WTC11 (cell line): ENCODE results near the gene NUDT21. TPM values are rescaled to one million over a fixed set of nuclear protein-coding genes. Genes with fewer than 3 reads are reported as not detected.

ENCODE experiments used
- ATAC-seq: fragments of 200-7000 bp; cut with Tn5 transposase; 2 replicates; pipeline ENCODE4 v1.10.0; 2021; ENCODE audit warnings: mild to moderate bottlenecking, moderate library complexity
- CTCF ChIA-PET: fragments of 300-600 bp; sonication (Branson Sonifier 250); formaldehyde crosslinking; loops from one replicate; lab custom pipeline; 2021; ENCODE audit warnings: antibody characterized with exemption; lab: Charles Lee
- POLR2A ChIA-PET: fragments of 350-600 bp; sonication (Branson Sonifier 250); formaldehyde crosslinking; loops from one replicate; lab custom pipeline; 2021; ENCODE audit warnings: antibody characterized with exemption; lab: Charles Lee
- DNase-seq: peaks from one replicate; pipeline ENCODE4 v3.0.0; 2021; ENCODE audit warnings: low spot score
- H3K27ac Mint-ChIP-seq: 2 replicates; pipeline ENCODE4 v1.8.0; 2021; ENCODE audit warnings: mixed read lengths
- H3K27me3 Mint-ChIP-seq: 2 replicates; pipeline ENCODE4 v1.8.0; 2021; ENCODE audit warnings: low read depth, mild to moderate bottlenecking, moderate library complexity, mixed read lengths
- H3K36me3 Mint-ChIP-seq: 2 replicates; pipeline ENCODE4 v1.8.0; 2021; ENCODE audit warnings: mixed read lengths
- H3K4me1 Mint-ChIP-seq: 2 replicates; pipeline ENCODE4 v1.8.0; 2022; ENCODE audit warnings: mixed read lengths
- H3K4me3 Mint-ChIP-seq: 2 replicates; pipeline ENCODE4 v1.8.0; 2021; ENCODE audit warnings: mild to moderate bottlenecking, moderate library complexity, mixed read lengths
- H3K9me3 Mint-ChIP-seq: 2 replicates; pipeline ENCODE4 v1.8.0; 2021; ENCODE audit warnings: mixed read lengths
- ATF1 ChIP-seq: sonication (generic); formaldehyde crosslinking; IDR thresholded peaks from 2 replicates; pipeline ENCODE4 v1.8.1; 2023; ENCODE audit warnings: mild to moderate bottlenecking, moderate library complexity, missing genetic modification reagents
- ERG ChIP-seq: fragments of 250-450 bp; sonication (Bioruptor Pico); IDR thresholded peaks from 2 replicates; pipeline ENCODE4 v1.8.0; 2021; ENCODE audit warnings: mild to moderate bottlenecking
- ETV6 ChIP-seq: sonication (generic); formaldehyde crosslinking; IDR thresholded peaks from 2 replicates; pipeline ENCODE4 v1.8.1; 2022; ENCODE audit warnings: mild to moderate bottlenecking, missing genetic modification reagents
- FOXJ3 ChIP-seq: sonication (generic); formaldehyde crosslinking; IDR thresholded peaks from 2 replicates; pipeline ENCODE4 v1.9.0; 2021; ENCODE audit warnings: missing genetic modification reagents, mild to moderate bottlenecking, borderline replicate concordance
- FOXK1 ChIP-seq: sonication (generic); formaldehyde crosslinking; IDR thresholded peaks from 2 replicates; pipeline ENCODE4 v1.8.0; 2022; ENCODE audit warnings: mild to moderate bottlenecking, moderate library complexity, missing genetic modification reagents
- HMGA2 ChIP-seq: fragments of 250-450 bp; sonication (Bioruptor Pico); IDR thresholded peaks from 2 replicates; pipeline ENCODE4 v1.4.0; 2021; ENCODE audit warnings: mild to moderate bottlenecking, moderate library complexity
- MAX ChIP-seq: sonication (generic); formaldehyde crosslinking; IDR thresholded peaks from 2 replicates; pipeline ENCODE4 v1.8.0; 2022; ENCODE audit warnings: mild to moderate bottlenecking, missing genetic modification reagents
- MXD4 ChIP-seq: fragments of 250-450 bp; sonication (Bioruptor Pico); IDR thresholded peaks from 2 replicates; pipeline ENCODE4 v1.8.0; 2021; ENCODE audit warnings: mild to moderate bottlenecking, moderate library complexity, borderline replicate concordance
- NFE2L1 ChIP-seq: sonication (generic); formaldehyde crosslinking; IDR thresholded peaks from 2 replicates; pipeline ENCODE4 v1.8.1; 2023; ENCODE audit warnings: missing genetic modification reagents
- NFYB ChIP-seq: sonication (generic); formaldehyde crosslinking; conservative IDR thresholded peaks from 2 replicates; pipeline ENCODE4 v1.8.0; 2022; ENCODE audit warnings: low read depth, missing genetic modification reagents
- OVOL2 ChIP-seq: fragments of 250-450 bp; sonication (Bioruptor Pico); IDR thresholded peaks from 2 replicates; pipeline ENCODE4 v1.9.0; 2021; ENCODE audit warnings: mild to moderate bottlenecking, borderline replicate concordance
- RORB ChIP-seq: fragments of 250-450 bp; sonication (Bioruptor Pico); IDR thresholded peaks from 2 replicates; pipeline ENCODE4 v1.9.0; 2021; ENCODE audit warnings: mild to moderate bottlenecking
- STAT6 ChIP-seq: sonication (generic); formaldehyde crosslinking; conservative IDR thresholded peaks from 2 replicates; pipeline ENCODE4 v1.8.1; 2023; ENCODE audit warnings: mild to moderate bottlenecking, low read depth, missing genetic modification reagents, moderate library complexity
- ZBTB21 ChIP-seq: sonication (generic); formaldehyde crosslinking; IDR thresholded peaks from 2 replicates; pipeline ENCODE4 v1.8.1; 2023; ENCODE audit warnings: mild to moderate bottlenecking, missing genetic modification reagents, borderline replicate concordance
- ZNF281 ChIP-seq: sonication (generic); formaldehyde crosslinking; IDR thresholded peaks from 2 replicates; pipeline ENCODE4 v1.8.0; 2023; ENCODE audit warnings: mild to moderate bottlenecking, missing genetic modification reagents
- ZNF396 ChIP-seq: fragments of 250-450 bp; sonication (Bioruptor Pico); IDR thresholded peaks from 2 replicates; pipeline ENCODE4 v1.8.0; 2021; ENCODE audit warnings: mild to moderate bottlenecking, moderate library complexity, borderline replicate concordance
- total RNA-seq: library from RNA; stranded (reverse); gene quantifications from 3 replicates; pipeline ENCODE4 v1.2.3, GENCODE V29; 2021
- TF ChIP-seq, protein P1 (sequence below): sonication (generic); formaldehyde crosslinking; conservative IDR thresholded peaks from 2 replicates; pipeline ENCODE4 v1.8.1; 2022; ENCODE audit warnings: mild to moderate bottlenecking, missing genetic modification reagents
- TF ChIP-seq, protein P2 (sequence below): sonication (generic); formaldehyde crosslinking; IDR thresholded peaks from 2 replicates; pipeline ENCODE4 v1.8.1; 2022; ENCODE audit warnings: low read depth, mild to moderate bottlenecking, moderate library complexity, missing genetic modification reagents, borderline replicate concordance
- TF ChIP-seq, protein P3 (sequence below): sonication (generic); formaldehyde crosslinking; IDR thresholded peaks from 2 replicates; pipeline ENCODE4 v1.8.1; 2023; ENCODE audit warnings: mild to moderate bottlenecking, missing genetic modification reagents
- TF ChIP-seq, protein P4 (sequence below): sonication (generic); formaldehyde crosslinking; IDR thresholded peaks from 2 replicates; pipeline ENCODE4 v1.8.0; 2023; ENCODE audit warnings: missing genetic modification reagents, mild to moderate bottlenecking, borderline replicate concordance

The NUDT21 gene
- total RNA-seq, 1 experiment from 2014 or later, result 263 TPM

- no peak for DNase-seq
- Mint-ChIP-seq H3K4me3 (no peak overlapping the region), H3K36me3 (peaks cover 60% of the 10 kb centered on the region), H3K4me1 (no peaks in the 10 kb centered on the region)
- POLR2A ChIA-PET, result no interaction called here
- TF ChIP-seq, protein P1, sequence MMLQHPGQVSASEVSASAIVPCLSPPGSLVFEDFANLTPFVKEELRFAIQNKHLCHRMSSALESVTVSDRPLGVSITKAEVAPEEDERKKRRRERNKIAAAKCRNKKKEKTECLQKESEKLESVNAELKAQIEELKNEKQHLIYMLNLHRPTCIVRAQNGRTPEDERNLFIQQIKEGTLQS (CRISPR knock-in tag), result no peak
- TF ChIP-seq NFE2L1 (no peak), MXD4 (CRISPR knock-in tag) (no peak), ZNF281 (CRISPR knock-in tag) (no peak), ZBTB21 (CRISPR knock-in tag) (no peak), ERG (CRISPR knock-in tag) (no peak), ZNF396 (CRISPR knock-in tag) (no peak), FOXJ3 (CRISPR knock-in tag) (no peak), HMGA2 (CRISPR knock-in tag) (no peak), FOXK1 (no peak), RORB (CRISPR knock-in tag) (no peak), ATF1 (CRISPR knock-in tag) (no peak), OVOL2 (CRISPR knock-in tag) (no peak), STAT6 (CRISPR knock-in tag) (no peak), ETV6 (CRISPR knock-in tag) (no peak), NFYB (no peak), MAX (CRISPR knock-in tag) (no peak)
- TF ChIP-seq, protein P2, sequence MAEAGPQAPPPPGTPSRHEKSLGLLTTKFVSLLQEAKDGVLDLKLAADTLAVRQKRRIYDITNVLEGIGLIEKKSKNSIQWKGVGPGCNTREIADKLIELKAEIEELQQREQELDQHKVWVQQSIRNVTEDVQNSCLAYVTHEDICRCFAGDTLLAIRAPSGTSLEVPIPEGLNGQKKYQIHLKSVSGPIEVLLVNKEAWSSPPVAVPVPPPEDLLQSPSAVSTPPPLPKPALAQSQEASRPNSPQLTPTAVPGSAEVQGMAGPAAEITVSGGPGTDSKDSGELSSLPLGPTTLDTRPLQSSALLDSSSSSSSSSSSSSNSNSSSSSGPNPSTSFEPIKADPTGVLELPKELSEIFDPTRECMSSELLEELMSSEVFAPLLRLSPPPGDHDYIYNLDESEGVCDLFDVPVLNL (CRISPR knock-in tag), result no peak
- TF ChIP-seq, protein P3, sequence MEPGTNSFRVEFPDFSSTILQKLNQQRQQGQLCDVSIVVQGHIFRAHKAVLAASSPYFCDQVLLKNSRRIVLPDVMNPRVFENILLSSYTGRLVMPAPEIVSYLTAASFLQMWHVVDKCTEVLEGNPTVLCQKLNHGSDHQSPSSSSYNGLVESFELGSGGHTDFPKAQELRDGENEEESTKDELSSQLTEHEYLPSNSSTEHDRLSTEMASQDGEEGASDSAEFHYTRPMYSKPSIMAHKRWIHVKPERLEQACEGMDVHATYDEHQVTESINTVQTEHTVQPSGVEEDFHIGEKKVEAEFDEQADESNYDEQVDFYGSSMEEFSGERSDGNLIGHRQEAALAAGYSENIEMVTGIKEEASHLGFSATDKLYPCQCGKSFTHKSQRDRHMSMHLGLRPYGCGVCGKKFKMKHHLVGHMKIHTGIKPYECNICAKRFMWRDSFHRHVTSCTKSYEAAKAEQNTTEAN (CRISPR knock-in tag), result no peak
- TF ChIP-seq, protein P4, sequence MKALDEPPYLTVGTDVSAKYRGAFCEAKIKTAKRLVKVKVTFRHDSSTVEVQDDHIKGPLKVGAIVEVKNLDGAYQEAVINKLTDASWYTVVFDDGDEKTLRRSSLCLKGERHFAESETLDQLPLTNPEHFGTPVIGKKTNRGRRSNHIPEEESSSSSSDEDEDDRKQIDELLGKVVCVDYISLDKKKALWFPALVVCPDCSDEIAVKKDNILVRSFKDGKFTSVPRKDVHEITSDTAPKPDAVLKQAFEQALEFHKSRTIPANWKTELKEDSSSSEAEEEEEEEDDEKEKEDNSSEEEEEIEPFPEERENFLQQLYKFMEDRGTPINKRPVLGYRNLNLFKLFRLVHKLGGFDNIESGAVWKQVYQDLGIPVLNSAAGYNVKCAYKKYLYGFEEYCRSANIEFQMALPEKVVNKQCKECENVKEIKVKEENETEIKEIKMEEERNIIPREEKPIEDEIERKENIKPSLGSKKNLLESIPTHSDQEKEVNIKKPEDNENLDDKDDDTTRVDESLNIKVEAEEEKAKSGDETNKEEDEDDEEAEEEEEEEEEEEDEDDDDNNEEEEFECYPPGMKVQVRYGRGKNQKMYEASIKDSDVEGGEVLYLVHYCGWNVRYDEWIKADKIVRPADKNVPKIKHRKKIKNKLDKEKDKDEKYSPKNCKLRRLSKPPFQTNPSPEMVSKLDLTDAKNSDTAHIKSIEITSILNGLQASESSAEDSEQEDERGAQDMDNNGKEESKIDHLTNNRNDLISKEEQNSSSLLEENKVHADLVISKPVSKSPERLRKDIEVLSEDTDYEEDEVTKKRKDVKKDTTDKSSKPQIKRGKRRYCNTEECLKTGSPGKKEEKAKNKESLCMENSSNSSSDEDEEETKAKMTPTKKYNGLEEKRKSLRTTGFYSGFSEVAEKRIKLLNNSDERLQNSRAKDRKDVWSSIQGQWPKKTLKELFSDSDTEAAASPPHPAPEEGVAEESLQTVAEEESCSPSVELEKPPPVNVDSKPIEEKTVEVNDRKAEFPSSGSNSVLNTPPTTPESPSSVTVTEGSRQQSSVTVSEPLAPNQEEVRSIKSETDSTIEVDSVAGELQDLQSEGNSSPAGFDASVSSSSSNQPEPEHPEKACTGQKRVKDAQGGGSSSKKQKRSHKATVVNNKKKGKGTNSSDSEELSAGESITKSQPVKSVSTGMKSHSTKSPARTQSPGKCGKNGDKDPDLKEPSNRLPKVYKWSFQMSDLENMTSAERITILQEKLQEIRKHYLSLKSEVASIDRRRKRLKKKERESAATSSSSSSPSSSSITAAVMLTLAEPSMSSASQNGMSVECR (CRISPR knock-in tag), result no peak
- TF ChIP-seq, all 79 proteins: peak for 0
- Mint-ChIP-seq H3K9me3 (peaks cover 29% of the 10 kb centered on the region), H3K27ac (no peak overlapping the region), H3K27me3 (no peaks in the 10 kb centered on the region)
- ATAC-seq, result no peak
- CTCF ChIA-PET, result interaction anchor here (0.8 kb wide), 1 partner anchor 12 kb away, joined by 3 read pairs; no protein-coding TSS in a partner anchor
Observed at GRCh38 chr16:56389554-56389953, 61.6 kb downstream of the NUDT21 start.
